ENCODE data around the gene ETV1. TPM values are rescaled to one million over a fixed set of nuclear protein-coding genes. Genes with fewer than 3 reads are reported as not detected.
A peak's percentile ranks its signal among the peaks of the same experiment; 100 is the strongest.

ETV1 gene
- total and polyA plus RNA-seq, 9 of the 15 experiments (the other 6 are each of a cell fraction or from before 2014, with no cell fraction given) = 7.2 to 27.4 (median 14.0) TPM

DNA sequence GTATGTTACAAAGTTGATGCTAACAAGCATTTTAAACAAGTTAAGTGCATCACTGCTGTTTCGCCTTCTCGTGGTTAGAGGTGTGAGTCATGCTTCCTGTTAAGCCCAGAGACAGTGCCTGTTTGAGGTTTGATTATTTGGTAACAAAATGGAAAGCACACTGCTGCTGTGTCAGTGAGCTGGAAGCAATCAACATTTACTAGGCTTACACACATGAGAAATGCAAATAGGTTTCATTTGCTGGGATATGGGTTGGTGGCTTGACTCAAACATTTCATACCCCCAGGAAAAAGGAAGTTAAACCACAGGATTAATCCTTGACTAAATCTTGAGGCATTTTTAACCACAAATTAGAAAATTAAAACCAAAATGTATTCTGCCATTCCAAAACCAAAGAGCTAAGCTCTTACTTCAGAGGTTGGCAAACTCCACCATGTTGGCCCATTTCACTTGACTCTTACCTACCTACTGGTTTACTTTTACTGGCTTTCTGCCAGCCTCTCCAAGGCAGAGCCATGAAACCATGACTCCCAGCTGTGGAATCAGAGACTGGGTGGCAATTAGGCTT lies 139.2 kb downstream of the ETV1 start (continued):
- TF ChIP-seq, protein P1, sequence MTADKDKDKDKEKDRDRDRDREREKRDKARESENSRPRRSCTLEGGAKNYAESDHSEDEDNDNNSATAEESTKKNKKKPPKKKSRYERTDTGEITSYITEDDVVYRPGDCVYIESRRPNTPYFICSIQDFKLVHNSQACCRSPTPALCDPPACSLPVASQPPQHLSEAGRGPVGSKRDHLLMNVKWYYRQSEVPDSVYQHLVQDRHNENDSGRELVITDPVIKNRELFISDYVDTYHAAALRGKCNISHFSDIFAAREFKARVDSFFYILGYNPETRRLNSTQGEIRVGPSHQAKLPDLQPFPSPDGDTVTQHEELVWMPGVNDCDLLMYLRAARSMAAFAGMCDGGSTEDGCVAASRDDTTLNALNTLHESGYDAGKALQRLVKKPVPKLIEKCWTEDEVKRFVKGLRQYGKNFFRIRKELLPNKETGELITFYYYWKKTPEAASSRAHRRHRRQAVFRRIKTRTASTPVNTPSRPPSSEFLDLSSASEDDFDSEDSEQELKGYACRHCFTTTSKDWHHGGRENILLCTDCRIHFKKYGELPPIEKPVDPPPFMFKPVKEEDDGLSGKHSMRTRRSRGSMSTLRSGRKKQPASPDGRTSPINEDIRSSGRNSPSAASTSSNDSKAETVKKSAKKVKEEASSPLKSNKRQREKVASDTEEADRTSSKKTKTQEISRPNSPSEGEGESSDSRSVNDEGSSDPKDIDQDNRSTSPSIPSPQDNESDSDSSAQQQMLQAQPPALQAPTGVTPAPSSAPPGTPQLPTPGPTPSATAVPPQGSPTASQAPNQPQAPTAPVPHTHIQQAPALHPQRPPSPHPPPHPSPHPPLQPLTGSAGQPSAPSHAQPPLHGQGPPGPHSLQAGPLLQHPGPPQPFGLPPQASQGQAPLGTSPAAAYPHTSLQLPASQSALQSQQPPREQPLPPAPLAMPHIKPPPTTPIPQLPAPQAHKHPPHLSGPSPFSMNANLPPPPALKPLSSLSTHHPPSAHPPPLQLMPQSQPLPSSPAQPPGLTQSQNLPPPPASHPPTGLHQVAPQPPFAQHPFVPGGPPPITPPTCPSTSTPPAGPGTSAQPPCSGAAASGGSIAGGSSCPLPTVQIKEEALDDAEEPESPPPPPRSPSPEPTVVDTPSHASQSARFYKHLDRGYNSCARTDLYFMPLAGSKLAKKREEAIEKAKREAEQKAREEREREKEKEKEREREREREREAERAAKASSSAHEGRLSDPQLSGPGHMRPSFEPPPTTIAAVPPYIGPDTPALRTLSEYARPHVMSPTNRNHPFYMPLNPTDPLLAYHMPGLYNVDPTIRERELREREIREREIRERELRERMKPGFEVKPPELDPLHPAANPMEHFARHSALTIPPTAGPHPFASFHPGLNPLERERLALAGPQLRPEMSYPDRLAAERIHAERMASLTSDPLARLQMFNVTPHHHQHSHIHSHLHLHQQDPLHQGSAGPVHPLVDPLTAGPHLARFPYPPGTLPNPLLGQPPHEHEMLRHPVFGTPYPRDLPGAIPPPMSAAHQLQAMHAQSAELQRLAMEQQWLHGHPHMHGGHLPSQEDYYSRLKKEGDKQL (CRISPR knock-in tag; IDR thresholded peaks at IDR 0.05; ENCODE audit: borderline replicate concordance) = no peak
- no peak for TF ChIP-seq SPI1 (IDR thresholded peaks at IDR 0.05; ENCODE audit: borderline replicate concordance, low read depth, low read length)
- no peak for TF ChIP-seq ZNF445 (CRISPR knock-in tag; IDR thresholded peaks at IDR 0.05; ENCODE audit: low read depth)
- TF ChIP-seq ZNF347 (CRISPR knock-in tag; IDR thresholded peaks at IDR 0.05; ENCODE audit: low read depth) = no peak
- TF ChIP-seq, protein P2, sequence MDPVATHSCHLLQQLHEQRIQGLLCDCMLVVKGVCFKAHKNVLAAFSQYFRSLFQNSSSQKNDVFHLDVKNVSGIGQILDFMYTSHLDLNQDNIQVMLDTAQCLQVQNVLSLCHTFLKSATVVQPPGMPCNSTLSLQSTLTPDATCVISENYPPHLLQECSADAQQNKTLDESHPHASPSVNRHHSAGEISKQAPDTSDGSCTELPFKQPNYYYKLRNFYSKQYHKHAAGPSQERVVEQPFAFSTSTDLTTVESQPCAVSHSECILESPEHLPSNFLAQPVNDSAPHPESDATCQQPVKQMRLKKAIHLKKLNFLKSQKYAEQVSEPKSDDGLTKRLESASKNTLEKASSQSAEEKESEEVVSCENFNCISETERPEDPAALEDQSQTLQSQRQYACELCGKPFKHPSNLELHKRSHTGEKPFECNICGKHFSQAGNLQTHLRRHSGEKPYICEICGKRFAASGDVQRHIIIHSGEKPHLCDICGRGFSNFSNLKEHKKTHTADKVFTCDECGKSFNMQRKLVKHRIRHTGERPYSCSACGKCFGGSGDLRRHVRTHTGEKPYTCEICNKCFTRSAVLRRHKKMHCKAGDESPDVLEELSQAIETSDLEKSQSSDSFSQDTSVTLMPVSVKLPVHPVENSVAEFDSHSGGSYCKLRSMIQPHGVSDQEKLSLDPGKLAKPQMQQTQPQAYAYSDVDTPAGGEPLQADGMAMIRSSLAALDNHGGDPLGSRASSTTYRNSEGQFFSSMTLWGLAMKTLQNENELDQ (CRISPR knock-in tag; IDR thresholded peaks at IDR 0.05; ENCODE audit: borderline replicate concordance) = no peak
- TF ChIP-seq BCL6 (CRISPR knock-in tag; IDR thresholded peaks at IDR 0.05) = no peak
- no peak for TF ChIP-seq SAP30 (IDR thresholded peaks at IDR 0.05; ENCODE audit: borderline replicate concordance, insufficient read depth, low read depth, low read length, poor library complexity, severe bottlenecking)
- TF ChIP-seq ZNF282 (CRISPR knock-in tag; IDR thresholded peaks at IDR 0.05) = no peak
- peak; percentile 65 for TF ChIP-seq JUNB (CRISPR knock-in tag; conservative IDR thresholded peaks at IDR 0.05)
- no peak for TF ChIP-seq ILF3 (IDR thresholded peaks at IDR 0.05; ENCODE audit: borderline replicate concordance)
- TF ChIP-seq ZNF121 (CRISPR knock-in tag; conservative IDR thresholded peaks at IDR 0.05) = no peak
- TF ChIP-seq GATA2 (CRISPR knock-in tag; IDR thresholded peaks at IDR 0.05) = no peak
- TF ChIP-seq NR2C2 (CRISPR knock-in tag; IDR thresholded peaks at IDR 0.05) = no peak
- no peak for TF ChIP-seq NR2C2 (tag; IDR thresholded peaks at IDR 0.05)
- no peak for TF ChIP-seq ARHGAP35 (IDR thresholded peaks at IDR 0.05; ENCODE audit: partially characterized antibody)
- no peak for TF ChIP-seq ZNF146 (CRISPR knock-in tag; IDR thresholded peaks at IDR 0.05; ENCODE audit: unreplicated experiment)
- no peak for TF ChIP-seq ZNF324 (CRISPR knock-in tag; IDR thresholded peaks at IDR 0.05)
- TF ChIP-seq, protein P3, sequence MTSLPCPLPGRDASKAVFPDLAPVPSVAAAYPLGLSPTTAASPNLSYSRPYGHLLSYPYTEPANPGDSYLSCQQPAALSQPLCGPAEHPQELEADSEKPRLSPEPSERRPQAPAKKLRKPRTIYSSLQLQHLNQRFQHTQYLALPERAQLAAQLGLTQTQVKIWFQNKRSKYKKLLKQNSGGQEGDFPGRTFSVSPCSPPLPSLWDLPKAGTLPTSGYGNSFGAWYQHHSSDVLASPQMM (CRISPR knock-in tag; IDR thresholded peaks at IDR 0.05) = no peak
- no peak for TF ChIP-seq TCF7 (IDR thresholded peaks at IDR 0.05; ENCODE audit: borderline replicate concordance)
- no peak for TF ChIP-seq ZNF23 (CRISPR knock-in tag; IDR thresholded peaks at IDR 0.05)
- TF ChIP-seq HCFC1 (IDR thresholded peaks at IDR 0.05; ENCODE audit: low read depth, low read length) = no peak
- no peak for TF ChIP-seq GTF2F1 (IDR thresholded peaks at IDR 0.05; ENCODE audit: low read depth, low read length)
